HUES64 (cell line): ENCODE measurements around the gene RGS6. TPM values are rescaled to one million over a fixed set of nuclear protein-coding genes. Genes with fewer than 3 reads are reported as not detected.
"Not testable (repeated sequence)": the region's sequence is repeated elsewhere in the genome, so short reads cannot be mapped to it uniquely, and the experiment has no call there.

Experiments
- H3K27ac ChIP-seq: 2 replicates; pipeline ENCODE4 v1.7.0; 2013; ENCODE audit warnings: low read depth, low read length, inconsistent platforms
- H3K27me3 ChIP-seq: 2 replicates; pipeline ENCODE4 v1.6.1; 2013; ENCODE audit warnings: mild to moderate bottlenecking, low read length; ENCODE audit not compliant: insufficient read depth
- H3K36me3 ChIP-seq: 2 replicates; pipeline ENCODE4 v1.6.1; 2013; ENCODE audit warnings: mild to moderate bottlenecking, low read length; ENCODE audit not compliant: insufficient read depth
- H3K4me1 ChIP-seq: 2 replicates; pipeline ENCODE4 v1.6.1; 2013; ENCODE audit warnings: mild to moderate bottlenecking, low read length, moderate library complexity; ENCODE audit not compliant: insufficient read depth
- H3K4me3 ChIP-seq: 2 replicates; pipeline ENCODE4 v1.5.1; 2013; ENCODE audit warnings: mild to moderate bottlenecking, low read length, moderate library complexity
- H3K9ac ChIP-seq: 2 replicates; pipeline ENCODE4 v1.6.1; 2013; ENCODE audit warnings: mild to moderate bottlenecking, low read depth, low read length
- H3K9me3 ChIP-seq: 2 replicates; pipeline ENCODE4 v1.6.1; 2013; ENCODE audit warnings: low read depth, low read length; ENCODE audit not compliant: insufficient read depth
- WGBS: fragments of 150-250, 120-280 bp; methylation state at CpG from one replicate; pipeline ENCODE4 v1.1.7; 2013; ENCODE audit warnings: missing lambda C conversion rate; 5-methylcytosine and 5-hydroxymethylcytosine counted together
- polyA plus RNA-seq, 2 experiments: library from polyadenylated mRNA; stranded (reverse); fragments of 50-300 nt; gene quantifications; one replicate each; pipeline ENCODE4 v1.2.3, GENCODE V29; 2013

RGS6 gene
- 1.1 TPM for polyA plus RNA-seq (2013, experiment 1 of 2)
- 1.6 TPM for polyA plus RNA-seq (2013, experiment 2 of 2)

DNA sequence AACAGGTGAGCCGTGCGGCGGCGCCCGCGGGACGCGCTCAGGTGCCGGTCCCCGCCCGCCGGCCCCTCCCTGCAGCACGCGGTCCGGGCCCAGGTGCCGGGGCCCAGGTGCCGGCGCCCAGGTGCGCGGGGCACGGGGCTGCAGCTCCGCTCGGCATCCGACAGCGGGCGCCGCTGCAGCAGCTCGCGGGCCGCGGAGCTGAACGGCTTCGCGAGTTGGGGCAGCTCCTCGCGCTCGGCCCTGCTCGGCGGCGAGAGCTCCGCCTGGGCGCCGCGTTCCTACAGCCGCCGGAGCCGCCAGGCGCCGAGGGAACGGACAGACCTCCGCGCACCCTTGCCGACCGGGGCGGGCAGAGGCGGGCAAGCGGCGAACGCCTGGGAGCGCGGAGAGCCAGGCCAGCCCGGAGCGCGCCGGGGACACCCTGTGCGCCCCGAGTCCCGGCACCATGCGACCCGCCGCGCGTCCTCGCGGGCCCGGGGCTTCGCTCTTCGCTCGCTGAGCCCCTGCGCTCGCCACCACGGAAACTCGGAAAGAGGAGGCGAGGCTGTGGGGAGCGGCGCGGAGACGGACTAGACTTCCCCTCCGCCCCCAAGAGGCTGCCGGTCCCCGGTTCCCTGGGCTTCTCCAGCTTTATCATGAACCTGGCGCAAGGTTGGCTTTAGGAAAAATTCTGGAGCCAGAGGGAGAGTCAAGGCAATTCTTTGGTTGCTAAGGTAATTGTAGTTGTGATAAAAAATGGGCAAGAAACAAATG, at the start of gene RGS6:
RGS6 (plus strand) TSS at position 201 of the 753 bp plus-strand sequence.
- H3K27me3 ChIP-seq, result peaks cover 53% of the 10 kb centered on the region
- no peak within 1 kb of the TSS for H3K27ac ChIP-seq
- no peaks in the 10 kb centered on the region for H3K36me3 ChIP-seq
- peaks cover 3% of the 10 kb centered on the region; the same call in 1 of the 2 replicates for H3K4me1 ChIP-seq
- under 1% methylated on average over 92 of the region's 92 CpGs for WGBS
- H3K9ac ChIP-seq, result peak within 1 kb of the TSS; percentile 69
- H3K9me3 ChIP-seq, result no peaks in the 10 kb centered on the region
- peak within 1 kb of the TSS; percentile 48 for H3K4me3 ChIP-seq

DNA sequence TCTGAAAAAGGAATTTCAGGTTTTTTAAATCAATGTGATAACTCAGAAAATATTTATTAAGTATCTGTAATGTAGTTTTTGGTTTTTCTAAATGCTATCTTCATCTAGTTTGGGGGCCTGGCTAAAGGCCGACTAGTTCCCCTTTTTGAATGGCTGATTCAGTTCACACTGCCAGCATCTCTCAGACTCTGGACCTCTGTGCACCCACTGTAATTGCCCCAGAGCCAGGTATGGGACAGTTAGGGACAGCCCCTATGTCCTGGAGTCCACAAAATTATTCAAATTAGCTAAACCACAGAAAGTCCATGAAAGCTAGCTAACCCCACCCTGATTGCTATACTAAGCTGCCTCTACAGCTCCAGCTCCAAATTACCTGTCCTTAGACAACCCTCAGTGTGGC, 49.1 kb upstream of the RGS6 start:
- H3K27me3 ChIP-seq, result no peaks in the 10 kb centered on the region
- H3K27ac ChIP-seq, result no peak overlapping the region
- no peak overlapping the region for H3K9ac ChIP-seq
- H3K9me3 ChIP-seq, result peaks cover 26% of the 10 kb centered on the region; the same call in 1 of the 2 replicates
- WGBS, result 98% methylated on average over 1 of the region's 1 CpG
- H3K4me3 ChIP-seq, result no peak overlapping the region
- no peaks in the 10 kb centered on the region for H3K4me1 ChIP-seq
- H3K36me3 ChIP-seq, result no peaks in the 10 kb centered on the region

- Histone ChIP-seq H3K4me1 (peaks cover under 1% of the 10 kb centered on the region; the same call in 1 of the 2 replicates), H3K27ac (no peak overlapping the region), H3K36me3 (no peaks in the 10 kb centered on the region), H3K4me3 (no peak overlapping the region), H3K9ac (no peak overlapping the region), H3K9me3 (peaks cover 14% of the 10 kb centered on the region; the same call in 1 of the 2 replicates), H3K27me3 (no peaks in the 10 kb centered on the region)
- 89% methylated on average over 3 of the region's 3 CpGs for WGBS
Observed at GRCh38 chr14:71885301-71885700, 46.9 kb upstream of the RGS6 start.

GRCh38 chr14:71887802-71888201, 44.4 kb upstream of the RGS6 start:
- Histone ChIP-seq H3K9me3 (peaks cover 14% of the 10 kb centered on the region; the same call in 1 of the 2 replicates), H3K4me1 (peaks cover 26% of the 10 kb centered on the region)
- WGBS, result 97% methylated on average over 7 of the region's 9 CpGs
- not testable (repeated sequence) for H3K9ac ChIP-seq, H3K27ac ChIP-seq, H3K4me3 ChIP-seq, H3K27me3 ChIP-seq, H3K36me3 ChIP-seq

DNA sequence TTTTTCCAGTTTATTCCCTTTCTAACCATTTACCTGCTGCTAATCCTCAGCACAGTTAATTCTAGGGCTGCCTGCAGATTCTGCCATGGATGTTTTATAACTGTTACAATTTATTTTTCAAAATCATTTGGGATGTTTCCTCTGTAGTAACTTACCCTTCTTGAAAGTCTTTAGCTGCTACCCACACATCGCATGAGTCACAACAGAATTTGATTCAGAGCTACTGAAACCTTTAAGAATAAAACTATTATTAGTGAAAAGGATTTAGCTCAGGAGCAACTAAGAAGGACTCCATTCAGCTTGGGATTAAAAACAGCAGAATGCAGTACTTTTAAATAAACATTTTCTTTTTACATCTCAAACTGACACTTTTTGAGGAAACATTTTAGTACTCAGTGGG, 41.7 kb upstream of the RGS6 start:
- Histone ChIP-seq H3K36me3 (no peaks in the 10 kb centered on the region), H3K27me3 (no peaks in the 10 kb centered on the region), H3K27ac (no peak overlapping the region), H3K9me3 (peaks cover 14% of the 10 kb centered on the region; the same call in 1 of the 2 replicates), H3K4me3 (no peak overlapping the region), H3K4me1 (peaks cover 32% of the 10 kb centered on the region), H3K9ac (no peak overlapping the region)
- WGBS, result no CpG with 5 or more reads among the region's 1 CpG

GRCh38 chr14:71891185-71891584, 41.0 kb upstream of the RGS6 start:
- Histone ChIP-seq H3K36me3 (no peaks in the 10 kb centered on the region), H3K27ac (peak overlapping the region; percentile 88), H3K4me1 (peaks cover 32% of the 10 kb centered on the region), H3K27me3 (no peaks in the 10 kb centered on the region), H3K4me3 (no peak overlapping the region), H3K9ac (no peak overlapping the region), H3K9me3 (peaks cover 14% of the 10 kb centered on the region; the same call in 1 of the 2 replicates)
- 83% methylated on average over 6 of the region's 6 CpGs for WGBS

GRCh38 chr14:71891970-71892369, 40.3 kb upstream of the RGS6 start:
- WGBS, result 0% methylated on average over 1 of the region's 1 CpG
- no peak overlapping the region for H3K4me3 ChIP-seq
- no peaks in the 10 kb centered on the region for H3K27me3 ChIP-seq
- H3K4me1 ChIP-seq, result peaks cover 32% of the 10 kb centered on the region
- H3K36me3 ChIP-seq, result no peaks in the 10 kb centered on the region
- peaks cover 7% of the 10 kb centered on the region; the same call in 1 of the 2 replicates for H3K9me3 ChIP-seq
- peak overlapping the region; percentile 4; the same call in 1 of the 2 replicates for H3K9ac ChIP-seq
- peak overlapping the region; percentile 88 for H3K27ac ChIP-seq

DNA sequence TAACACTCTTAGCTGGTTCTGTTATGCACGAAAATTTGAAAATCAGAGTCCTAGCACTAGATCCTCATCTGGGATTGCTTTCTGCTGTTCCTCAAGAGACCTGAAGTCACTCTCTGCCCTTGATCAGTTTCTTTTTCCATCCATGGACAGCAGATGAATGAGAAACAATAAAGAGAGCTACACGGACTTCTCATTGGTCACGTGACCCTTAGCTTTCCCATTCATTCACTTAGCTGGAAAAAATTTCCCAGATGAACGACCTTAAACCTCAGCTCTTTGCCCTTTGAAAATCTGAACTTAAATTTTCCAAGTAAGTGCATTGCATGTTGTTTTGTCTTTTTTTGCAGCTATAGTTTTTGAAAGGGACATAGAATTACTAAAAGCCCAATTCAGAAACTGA, 27.2 kb upstream of the RGS6 start:
- Histone ChIP-seq H3K36me3 (no peaks in the 10 kb centered on the region), H3K27me3 (no peaks in the 10 kb centered on the region), H3K9me3 (no peaks in the 10 kb centered on the region), H3K9ac (no peak overlapping the region), H3K27ac (no peak overlapping the region), H3K4me1 (peaks cover 7% of the 10 kb centered on the region; the same call in 1 of the 2 replicates), H3K4me3 (no peak overlapping the region)
- 92% methylated on average over 4 of the region's 4 CpGs for WGBS

- Histone ChIP-seq H3K9me3 (no peaks in the 10 kb centered on the region), H3K4me3 (no peak overlapping the region), H3K27ac (no peak overlapping the region), H3K36me3 (no peaks in the 10 kb centered on the region), H3K9ac (no peak overlapping the region), H3K4me1 (peaks cover 10% of the 10 kb centered on the region; the same call in 1 of the 2 replicates), H3K27me3 (no peaks in the 10 kb centered on the region)
- 80% methylated on average over 7 of the region's 7 CpGs for WGBS
Observed at GRCh38 chr14:71905860-71906259, 26.4 kb upstream of the RGS6 start.

GRCh38 chr14:71907793-71908515, 24.3 kb upstream of the RGS6 start:
- H3K9ac ChIP-seq, result no peak overlapping the region
- no peaks in the 10 kb centered on the region for H3K36me3 ChIP-seq

DNA sequence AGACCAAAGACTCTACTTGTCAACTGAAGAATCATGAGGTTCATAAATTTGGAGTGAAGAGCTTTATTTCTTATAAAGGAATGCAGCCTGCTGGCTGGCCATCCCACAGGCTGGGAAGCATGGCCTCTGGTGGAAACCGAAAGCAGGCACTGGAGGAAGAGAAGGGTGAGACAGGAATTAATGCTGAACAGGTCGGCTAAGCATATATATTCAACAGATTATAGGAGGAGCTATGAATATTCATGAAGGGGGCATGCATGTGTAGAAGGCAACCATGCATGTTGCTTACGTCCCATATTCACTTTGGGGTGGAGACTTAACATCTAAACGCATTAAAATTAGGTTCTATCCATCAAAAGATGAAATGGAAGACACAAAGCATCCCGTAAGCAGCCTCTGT, 20.6 kb upstream of the RGS6 start:
- H3K9me3 ChIP-seq, result no peaks in the 10 kb centered on the region
- 96% methylated on average over 5 of the region's 5 CpGs for WGBS
- no peak overlapping the region for H3K9ac ChIP-seq
- no peak overlapping the region for H3K27ac ChIP-seq
- H3K36me3 ChIP-seq, result no peaks in the 10 kb centered on the region
- no peak overlapping the region for H3K4me3 ChIP-seq
- peaks cover 10% of the 10 kb centered on the region; the same call in 1 of the 2 replicates for H3K4me1 ChIP-seq
- H3K27me3 ChIP-seq, result no peaks in the 10 kb centered on the region

More at GRCh38 chr14:71907793-71908515, 24.3 kb upstream of the RGS6 start:
- Histone ChIP-seq H3K27me3 (no peaks in the 10 kb centered on the region), H3K9me3 (no peaks in the 10 kb centered on the region), H3K4me1 (peaks cover 10% of the 10 kb centered on the region; the same call in 1 of the 2 replicates), H3K4me3 (no peak overlapping the region), H3K27ac (no peak overlapping the region)
- WGBS, result 90% methylated on average over 10 of the region's 10 CpGs
